Nephron progenitor cell (in vitro differentiated cells): Measurements from ENCODE around the gene TP53BP1.

Experiments used
- DNase-seq: peaks from one replicate; pipeline ENCODE4 v3.0.0; 2021
- H3K27ac Mint-ChIP-seq: 2 replicates; pipeline ENCODE4 v1.8.0; 2021; ENCODE audit warnings: mild to moderate bottlenecking, moderate library complexity, mixed read lengths
- H3K27me3 Mint-ChIP-seq: 2 replicates; pipeline ENCODE4 v1.8.0; 2021; ENCODE audit warnings: mild to moderate bottlenecking, low read depth, mixed read lengths; ENCODE audit not compliant: poor library complexity
- H3K36me3 Mint-ChIP-seq: 2 replicates; pipeline ENCODE4 v1.8.0; 2021; ENCODE audit warnings: low read depth, mixed read lengths
- H3K4me1 Mint-ChIP-seq: 2 replicates; pipeline ENCODE4 v1.8.0; 2021; ENCODE audit warnings: mixed read lengths
- H3K4me3 Mint-ChIP-seq: 2 replicates; pipeline ENCODE4 v1.8.0; 2021; ENCODE audit warnings: mild to moderate bottlenecking, moderate library complexity, mixed read lengths
- H3K9me3 Mint-ChIP-seq: 2 replicates; pipeline ENCODE4 v1.8.0; 2021; ENCODE audit warnings: mild to moderate bottlenecking, moderate library complexity, mixed read lengths
- CTCF ChIP-seq: fragments of 200-600 bp; sonication (generic); IDR thresholded peaks from 2 replicates; pipeline ENCODE4 v1.5.0; 2021; ENCODE audit warnings: antibody characterized with exemption

TP53BP1 gene

GRCh38 chr15:43489191-43489590 is 3.8 kb downstream of the TP53BP1 start:
- no peaks in the 10 kb centered on the region for H3K27me3 Mint-ChIP-seq
- no peak overlapping the region for H3K27ac Mint-ChIP-seq
- no peak for TF ChIP-seq CTCF
- no peaks in the 10 kb centered on the region for H3K9me3 Mint-ChIP-seq
- H3K4me3 Mint-ChIP-seq, result no peak overlapping the region
- H3K36me3 Mint-ChIP-seq, result peaks cover 69% of the 10 kb centered on the region
- H3K4me1 Mint-ChIP-seq, result peaks cover 24% of the 10 kb centered on the region
- no peak for DNase-seq

- H3K9me3 Mint-ChIP-seq, result no peaks in the 10 kb centered on the region
- no peak overlapping the region for H3K4me3 Mint-ChIP-seq
- H3K27me3 Mint-ChIP-seq, result no peaks in the 10 kb centered on the region
- peaks cover 73% of the 10 kb centered on the region for H3K36me3 Mint-ChIP-seq
- no peak for DNase-seq
- H3K27ac Mint-ChIP-seq, result no peak overlapping the region
- H3K4me1 Mint-ChIP-seq, result peaks cover 20% of the 10 kb centered on the region
- TF ChIP-seq CTCF, result no peak
These were observed 4.2 kb downstream of the TP53BP1 start for GRCh38 chr15:43488790-43489189.

- Mint-ChIP-seq H3K27me3 (no peaks in the 10 kb centered on the region), H3K4me1 (peaks cover 14% of the 10 kb centered on the region), H3K27ac (no peak overlapping the region), H3K4me3 (no peak overlapping the region), H3K9me3 (no peaks in the 10 kb centered on the region), H3K36me3 (peaks cover 87% of the 10 kb centered on the region)
- no peak for DNase-seq
- no peak for TF ChIP-seq CTCF
These were observed 5.6 kb downstream of the TP53BP1 start for GRCh38 chr15:43487271-43487895.

- no peaks in the 10 kb centered on the region for H3K9me3 Mint-ChIP-seq
- no peak overlapping the region for H3K4me3 Mint-ChIP-seq
- no peak for TF ChIP-seq CTCF
- H3K27me3 Mint-ChIP-seq, result no peaks in the 10 kb centered on the region
- H3K4me1 Mint-ChIP-seq, result no peaks in the 10 kb centered on the region
- H3K36me3 Mint-ChIP-seq, result peaks cover 85% of the 10 kb centered on the region
- DNase-seq, result no peak
- H3K27ac Mint-ChIP-seq, result peak overlapping the region; percentile 52
These were observed 8.5 kb downstream of the TP53BP1 start for GRCh38 chr15:43484455-43484854.

- H3K4me1 Mint-ChIP-seq, result no peaks in the 10 kb centered on the region
- peak overlapping the region; percentile 52 for H3K27ac Mint-ChIP-seq
- no peak for TF ChIP-seq CTCF
- H3K27me3 Mint-ChIP-seq, result no peaks in the 10 kb centered on the region
- H3K4me3 Mint-ChIP-seq, result no peak overlapping the region
- peaks cover 85% of the 10 kb centered on the region for H3K36me3 Mint-ChIP-seq
- DNase-seq, result no peak
- no peaks in the 10 kb centered on the region for H3K9me3 Mint-ChIP-seq
These were observed 9.4 kb downstream of the TP53BP1 start for GRCh38 chr15:43483297-43484128.

- peaks cover 95% of the 10 kb centered on the region for H3K36me3 Mint-ChIP-seq
- H3K27ac Mint-ChIP-seq, result no peak overlapping the region
- H3K9me3 Mint-ChIP-seq, result no peaks in the 10 kb centered on the region
- no peak overlapping the region for H3K4me3 Mint-ChIP-seq
- no peak for DNase-seq
- H3K27me3 Mint-ChIP-seq, result no peaks in the 10 kb centered on the region
- no peak for TF ChIP-seq CTCF
- H3K4me1 Mint-ChIP-seq, result no peaks in the 10 kb centered on the region
These were observed 19.1 kb downstream of the TP53BP1 start for GRCh38 chr15:43473885-43474284.
